Spleen (tissue), 11 donors: ENCODE measurements around the gene GAB1. TPM values are rescaled to one million over a fixed set of nuclear protein-coding genes. Genes with fewer than 3 reads are reported as not detected.

Experiments used
- DNase-seq: peaks from one replicate; pipeline ENCODE4 v3.0.0-alpha.2; 2020
- H3K27ac ChIP-seq, 8 donors: fragments of 200-600 bp; sonication (generic) in 7 of 8; 1 replicate in 4 of 8; 2 replicates in 4 of 8; pipeline versions ENCODE4 v1.5.0 to v1.8.0; 2016 to 2021; ENCODE audit warnings: inconsistent platforms in 4 of 8, mild to moderate bottlenecking in 4 of 8, moderate library complexity in 1 of 8
- H3K27me3 ChIP-seq, 7 donors: fragments of 200-600 bp; sonication (generic) in 6 of 7; replicated peaks in 1 of 7; 1 replicate in 4 of 7; 2 replicates in 3 of 7; pipeline versions ENCODE4 v1.5.0 to v1.8.0; 2016 to 2021; ENCODE audit warnings: inconsistent platforms in 3 of 7, mild to moderate bottlenecking in 1 of 7
- H3K36me3 ChIP-seq, 6 donors: fragments of 200-600 bp; sonication (generic) in 5 of 6; 1 replicate in 4 of 6; 2 replicates in 2 of 6; pipeline versions ENCODE4 v1.5.0 to v1.8.0; 2016 to 2021; ENCODE audit warnings: inconsistent platforms in 2 of 6
- H3K4me1 ChIP-seq, 6 donors: fragments of 200-600 bp; sonication (generic) in 5 of 6; 1 replicate in 3 of 6; 2 replicates in 3 of 6; pipeline versions ENCODE4 v1.5.0 to v1.8.0; 2016 to 2021; ENCODE audit warnings: inconsistent platforms in 3 of 6
- H3K4me3 ChIP-seq, 8 donors: fragments of 200-600 bp; sonication (generic) in 7 of 8; 1 replicate in 4 of 8; 2 replicates in 4 of 8; pipeline versions ENCODE4 v1.5.0 to v1.8.0; 2016 to 2021; ENCODE audit warnings: inconsistent platforms in 4 of 8, mild to moderate bottlenecking in 4 of 8, moderate library complexity in 2 of 8
- H3K9me3 ChIP-seq, 8 donors: fragments of 200-600 bp; sonication (generic) in 7 of 8; 1 replicate in 4 of 8; 2 replicates in 4 of 8; pipeline versions ENCODE4 v1.5.0 to v1.8.0; 2016 to 2021; ENCODE audit warnings: inconsistent platforms in 4 of 8
- CTCF ChIP-seq, 11 experiments: fragments of 200-600 bp in 7 of 11; fragments of 450-650 bp in 4 of 11; sonication (generic) in 4 of 11; IDR thresholded peaks in 8 of 11; conservative IDR thresholded peaks in 3 of 11; 1 replicate in 7 of 11; 2 replicates in 4 of 11; pipeline versions ENCODE4 v1.4.0 to v1.8.0; 2016 to 2021; ENCODE audit warnings: antibody characterized with exemption in 11 of 11, inconsistent platforms in 4 of 11, mild to moderate bottlenecking in 1 of 11
- POLR2A ChIP-seq, 3 donors: fragments of 450-650 bp; IDR thresholded peaks; one replicate each; pipeline ENCODE4 v1.5.1; 2017; ENCODE audit warnings: antibody characterized with exemption in 3 of 3, mild to moderate bottlenecking in 1 of 3
- POLR2AphosphoS5 ChIP-seq, 3 donors: sonication (generic); formaldehyde crosslinking; IDR thresholded peaks; one replicate each; pipeline ENCODE4 v1.5.1; 2017; ENCODE audit warnings: antibody characterized with exemption in 3 of 3
- WGBS, 5 donors: extraction: QIAGEN DNeasy Blood & Tissue Kit in 3 of 5; methylation state at CpG; one replicate each; pipeline versions ENCODE4 v1.1.5 to v1.1.7; 2013 to 2018; 5-methylcytosine and 5-hydroxymethylcytosine counted together
- intact Hi-C: fragments of 100-400 bp; cut with DNase I; formaldehyde crosslinking; loops from one replicate; pipeline ENCODE4 v1.15.0; 2023; ENCODE audit warnings: low total_unique reads
- polyA plus RNA-seq, 3 donors: library from polyadenylated mRNA; stranded (reverse); fragments of 200-250 nt; gene quantifications; one replicate each; pipeline ENCODE4 v1.2.1, GENCODE V29; 2013
- total RNA-seq, 7 donors: library from RNA; depleted of rRNA in 3 of 7; stranded (reverse); fragments of >200 nt in 3 of 7; fragmentation: NEBNext Ultra II Directional in 4 of 7; extraction: Animal tissue kit (Norgen Biotek cat#: 25700) in 4 of 7; gene quantifications; one replicate each; pipeline versions ENCODE4 v1.1.0 to v1.2.1, GENCODE V29; 2016 to 2021
- donor health status: healthy with polysubstance abuse.
- donor health status: DM: no; HTN: no; CAD: no; lungs with moderate emphysema.
- donor health status: DM: no; HTN: no; CAD: no.
- donor health status: Bipolar disorder and iron deficiency.
- donor health status: healthy.
- donor health status: DM: no; HTN: no; CAD: no.
- donor health status: DM: yes; HTN: yes; CAD: no.

The GAB1 gene
- total and polyA plus RNA-seq, 10 donors, result 1.6 to 53.6 (median 23.8) TPM

GRCh38 chr4:143400082-143400481 is 63.4 kb downstream of the GAB1 start:
- Histone ChIP-seq H3K27me3 (no peaks in the 10 kb centered on the region), H3K27ac (no peak overlapping the region), H3K36me3 (no peaks in the 10 kb centered on the region), H3K4me1 (peaks cover 19 to 44% (median 31%) of the 10 kb centered on the region in 6 donors), H3K4me3 (no peak overlapping the region), H3K9me3 (no peaks in the 10 kb centered on the region)
- DNase-seq, result no peak
- TF ChIP-seq CTCF (IDR thresholded peaks at IDR 0.05 in 8 of 11, conservative IDR thresholded peaks at IDR 0.05 in 3 of 11), result no peak
- TF ChIP-seq POLR2AphosphoS5 (IDR thresholded peaks at IDR 0.05), result no peak
- TF ChIP-seq POLR2A (IDR thresholded peaks at IDR 0.05), result no peak
- intact Hi-C loops, result no loop called here
- 88 to 95% (median 89%) methylated on average over 2 of the region's 2 CpGs for WGBS, 5 donors

- Histone ChIP-seq H3K4me1 (peaks cover 21 to 71% (median 55%) of the 10 kb centered on the region in 6 donors), H3K9me3 (no peaks in the 10 kb centered on the region), H3K27ac (peak overlapping the region; percentile 2 to 74 (median 60)), H3K4me3 (peak overlapping the region in 3 of 8 donors; percentile 8 to 25 (median 9)), H3K27me3 (no peaks in the 10 kb centered on the region), H3K36me3 (no peaks in the 10 kb centered on the region)
- no peak for DNase-seq
- intact Hi-C loops, result no loop called here
- TF ChIP-seq POLR2A (IDR thresholded peaks at IDR 0.05) (no peak), POLR2AphosphoS5 (IDR thresholded peaks at IDR 0.05) (no peak), CTCF (IDR thresholded peaks at IDR 0.05 in 8 of 11, conservative IDR thresholded peaks at IDR 0.05 in 3 of 11) (no peak)
- WGBS, 5 donors, result 15 to 22% (median 19%) methylated on average over 4 of the region's 4 CpGs
Measured at GRCh38 chr4:143402776-143403552, 66.3 kb downstream of the GAB1 start.

GRCh38 chr4:143403553-143403820 is 66.8 kb downstream of the GAB1 start:
- WGBS, 5 donors, result 8 to 28% (median 23%) methylated on average over 4 of the region's 4 CpGs
- Histone ChIP-seq H3K4me1 (peaks cover 21 to 77% (median 57%) of the 10 kb centered on the region in 6 donors), H3K4me3 (peak overlapping the region in 3 of 8 donors; percentile 8 to 25 (median 9)), H3K27ac (peak overlapping the region; percentile 2 to 74 (median 60)), H3K27me3 (no peaks in the 10 kb centered on the region), H3K36me3 (no peaks in the 10 kb centered on the region), H3K9me3 (no peaks in the 10 kb centered on the region)
- no peak for TF ChIP-seq POLR2A (IDR thresholded peaks at IDR 0.05)
- TF ChIP-seq POLR2AphosphoS5 (IDR thresholded peaks at IDR 0.05), result no peak
- no peak for TF ChIP-seq CTCF (IDR thresholded peaks at IDR 0.05 in 8 of 11, conservative IDR thresholded peaks at IDR 0.05 in 3 of 11)
- intact Hi-C loops, result no loop called here
- no peak for DNase-seq

- no peak overlapping the region for H3K4me3 ChIP-seq
- intact Hi-C loops, result no loop called here
- DNase-seq, result no peak
- TF ChIP-seq POLR2AphosphoS5 (IDR thresholded peaks at IDR 0.05) (no peak), POLR2A (IDR thresholded peaks at IDR 0.05) (no peak), CTCF (IDR thresholded peaks at IDR 0.05 in 8 of 11, conservative IDR thresholded peaks at IDR 0.05 in 3 of 11) (no peak)
- WGBS, 5 donors, result 53 to 74% (median 70%) methylated on average over 3 of the region's 3 CpGs
- H3K36me3 ChIP-seq, result no peaks in the 10 kb centered on the region
- peak overlapping the region in 5 of 8 donors; percentile 28 to 68 (median 65) for H3K27ac ChIP-seq
- H3K4me1 ChIP-seq, result peaks cover 21 to 67% (median 53%) of the 10 kb centered on the region in 6 donors
- H3K9me3 ChIP-seq, result no peaks in the 10 kb centered on the region
- no peaks in the 10 kb centered on the region for H3K27me3 ChIP-seq
Measured at GRCh38 chr4:143404555-143404954, 67.9 kb downstream of the GAB1 start.
